HEK293 (cell line): ENCODE measurements around the gene INPP4B.
A peak's percentile ranks its signal among the peaks of the same experiment; 100 is the strongest.

Source experiments
- GLI4 ChIP-seq: fragments of 450-650 bp; formaldehyde crosslinking; IDR thresholded peaks from 2 replicates; pipeline ENCODE4 v1.5.1; 2016; ENCODE audit warnings: missing biosample characterization, missing genetic modification characterization
- MEIS1 ChIP-seq: sonication (generic); formaldehyde crosslinking; IDR thresholded peaks from 2 replicates; pipeline ENCODE4 v1.8.1; 2022; ENCODE audit warnings: missing genetic modification reagents, mild to moderate bottlenecking, borderline replicate concordance
- SP3 ChIP-seq: fragments of 450-650 bp; formaldehyde crosslinking; IDR thresholded peaks from 2 replicates; pipeline ENCODE4 v1.5.1; 2016; ENCODE audit warnings: missing biosample characterization, missing genetic modification characterization
- WT1 ChIP-seq: fragments of 450-650 bp; formaldehyde crosslinking; IDR thresholded peaks from 2 replicates; pipeline ENCODE4 v1.5.1; 2016; ENCODE audit warnings: missing biosample characterization, missing genetic modification characterization
- ZBTB20 ChIP-seq: fragments of 450-650 bp; formaldehyde crosslinking; IDR thresholded peaks from 2 replicates; pipeline ENCODE4 v1.5.1; 2016; ENCODE audit warnings: missing biosample characterization, missing genetic modification characterization
- ZFP41 ChIP-seq: fragments of 450-650 bp; formaldehyde crosslinking; IDR thresholded peaks from 2 replicates; pipeline ENCODE4 v1.5.1; 2016; ENCODE audit warnings: missing biosample characterization, missing genetic modification characterization, borderline replicate concordance
- ZFP69B ChIP-seq: fragments of 450-650 bp; formaldehyde crosslinking; IDR thresholded peaks from 2 replicates; pipeline ENCODE4 v1.5.1; 2016; ENCODE audit warnings: missing biosample characterization, missing genetic modification characterization
- ZIC2 ChIP-seq: fragments of 450-650 bp; formaldehyde crosslinking; IDR thresholded peaks from 2 replicates; pipeline ENCODE4 v1.5.1; 2016; ENCODE audit warnings: missing biosample characterization, missing genetic modification characterization
- ZNF10 ChIP-seq: fragments of 450-650 bp; formaldehyde crosslinking; IDR thresholded peaks from 2 replicates; pipeline ENCODE4 v1.5.1; 2017; ENCODE audit warnings: missing biosample characterization, missing genetic modification characterization
- ZNF202 ChIP-seq: fragments of 450-650 bp; formaldehyde crosslinking; IDR thresholded peaks from 2 replicates; pipeline ENCODE4 v1.5.1; 2016; ENCODE audit warnings: missing biosample characterization, missing genetic modification characterization, borderline replicate concordance
- ZNF24 ChIP-seq: fragments of 450-650 bp; formaldehyde crosslinking; IDR thresholded peaks from 2 replicates; pipeline ENCODE4 v1.5.1; 2016; ENCODE audit warnings: missing biosample characterization, missing genetic modification characterization
- ZNF266 ChIP-seq: fragments of 450-650 bp; formaldehyde crosslinking; IDR thresholded peaks from 2 replicates; pipeline ENCODE4 v1.5.1; 2016; ENCODE audit warnings: missing biosample characterization, missing genetic modification characterization, low read depth
- ZNF274 ChIP-seq, 2 experiments: fragments of 200-500 bp in 1 of 2; fragments of 450-650 bp in 1 of 2; sonication (Bioruptor generic) in 1 of 2; formaldehyde crosslinking in 1 of 2; IDR thresholded peaks; 2 replicates each; pipeline versions ENCODE4 v1.5.1 to v1.6.1; 2014 to 2016; ENCODE audit warnings: borderline replicate concordance in 1 of 2, inconsistent platforms in 1 of 2, low read length in 1 of 2, missing biosample characterization in 1 of 2, missing genetic modification characterization in 1 of 2
- ZNF473 ChIP-seq: fragments of 450-650 bp; formaldehyde crosslinking; IDR thresholded peaks from 2 replicates; pipeline ENCODE4 v1.5.1; 2017; ENCODE audit warnings: missing biosample characterization, missing genetic modification characterization
- ZNF530 ChIP-seq: fragments of 450-650 bp; formaldehyde crosslinking; IDR thresholded peaks from 2 replicates; pipeline ENCODE4 v1.5.1; 2016; ENCODE audit warnings: low read depth, missing biosample characterization, missing genetic modification characterization
- ZNF600 ChIP-seq: fragments of 450-650 bp; formaldehyde crosslinking; IDR thresholded peaks from 2 replicates; pipeline ENCODE4 v1.5.1; 2016; ENCODE audit warnings: missing biosample characterization, missing genetic modification characterization
- ZNF624 ChIP-seq: fragments of 450-650 bp; formaldehyde crosslinking; IDR thresholded peaks from 2 replicates; pipeline ENCODE4 v1.5.1; 2017; ENCODE audit warnings: missing biosample characterization, missing genetic modification characterization
- ZNF670 ChIP-seq: fragments of 450-650 bp; formaldehyde crosslinking; IDR thresholded peaks from 2 replicates; pipeline ENCODE4 v1.5.1; 2016; ENCODE audit warnings: missing biosample characterization, missing genetic modification characterization, low read depth
- TF ChIP-seq, protein P1 (sequence below): fragments of 450-650 bp; formaldehyde crosslinking; IDR thresholded peaks from 2 replicates; pipeline ENCODE4 v1.5.0; 2017; ENCODE audit warnings: missing biosample characterization, missing genetic modification characterization, borderline replicate concordance
- TF ChIP-seq, protein P2 (sequence below): fragments of 450-650 bp; formaldehyde crosslinking; IDR thresholded peaks from 2 replicates; pipeline ENCODE4 v1.5.1; 2016; ENCODE audit warnings: missing biosample characterization, missing genetic modification characterization, low read depth
- TF ChIP-seq, protein P3 (sequence below): fragments of 450-650 bp; formaldehyde crosslinking; IDR thresholded peaks from 2 replicates; pipeline ENCODE4 v1.5.1; 2016; ENCODE audit warnings: missing biosample characterization, missing genetic modification characterization
- TF ChIP-seq, protein P4 (sequence below): fragments of 450-650 bp; formaldehyde crosslinking; IDR thresholded peaks from 2 replicates; pipeline ENCODE4 v1.5.1; 2016; ENCODE audit warnings: missing biosample characterization, missing genetic modification characterization
- TF ChIP-seq, protein P5 (sequence below): fragments of 450-650 bp; formaldehyde crosslinking; conservative IDR thresholded peaks from 2 replicates; pipeline ENCODE4 v1.5.1; 2016; ENCODE audit warnings: low read depth, missing biosample characterization, missing genetic modification characterization

The INPP4B gene

DNA sequence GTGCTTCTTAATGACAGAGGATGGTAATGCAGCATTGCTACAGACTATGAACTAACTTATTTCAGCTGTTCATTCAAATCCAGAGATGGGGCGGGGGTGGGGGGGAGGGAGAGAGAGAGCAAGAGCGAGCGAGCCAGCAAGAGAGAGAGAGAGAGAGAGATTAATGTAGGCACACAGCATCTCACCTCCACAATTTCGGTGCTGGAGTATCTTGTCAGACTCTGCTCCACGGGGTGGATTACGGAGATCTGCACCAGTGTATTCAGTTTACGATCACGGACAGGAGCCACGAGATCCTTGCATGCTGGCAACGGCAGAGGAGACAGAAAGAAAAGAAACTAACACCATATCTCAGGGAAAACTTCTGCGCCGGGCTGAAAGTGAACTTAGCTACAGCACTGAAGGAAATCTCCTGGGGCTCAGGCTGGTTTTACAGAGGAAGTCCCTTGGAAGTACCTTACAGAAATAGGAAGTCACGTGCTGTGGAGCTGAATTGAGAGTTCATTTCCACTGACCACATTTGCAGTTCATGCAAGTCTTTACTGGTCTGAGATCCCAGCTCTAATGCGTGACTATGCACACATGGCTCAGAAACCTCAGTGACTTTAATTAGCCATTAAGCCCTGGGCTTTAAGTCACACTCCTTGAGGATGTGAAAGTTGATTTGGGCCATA is 440.9 kb downstream of the INPP4B start (continued):
- TF ChIP-seq WT1 (tag by site-specific recombination), result no peak
- peak; percentile 19; the same call in 1 of the 2 replicates for TF ChIP-seq ZNF24 (tag by site-specific recombination)
- TF ChIP-seq, protein P1, sequence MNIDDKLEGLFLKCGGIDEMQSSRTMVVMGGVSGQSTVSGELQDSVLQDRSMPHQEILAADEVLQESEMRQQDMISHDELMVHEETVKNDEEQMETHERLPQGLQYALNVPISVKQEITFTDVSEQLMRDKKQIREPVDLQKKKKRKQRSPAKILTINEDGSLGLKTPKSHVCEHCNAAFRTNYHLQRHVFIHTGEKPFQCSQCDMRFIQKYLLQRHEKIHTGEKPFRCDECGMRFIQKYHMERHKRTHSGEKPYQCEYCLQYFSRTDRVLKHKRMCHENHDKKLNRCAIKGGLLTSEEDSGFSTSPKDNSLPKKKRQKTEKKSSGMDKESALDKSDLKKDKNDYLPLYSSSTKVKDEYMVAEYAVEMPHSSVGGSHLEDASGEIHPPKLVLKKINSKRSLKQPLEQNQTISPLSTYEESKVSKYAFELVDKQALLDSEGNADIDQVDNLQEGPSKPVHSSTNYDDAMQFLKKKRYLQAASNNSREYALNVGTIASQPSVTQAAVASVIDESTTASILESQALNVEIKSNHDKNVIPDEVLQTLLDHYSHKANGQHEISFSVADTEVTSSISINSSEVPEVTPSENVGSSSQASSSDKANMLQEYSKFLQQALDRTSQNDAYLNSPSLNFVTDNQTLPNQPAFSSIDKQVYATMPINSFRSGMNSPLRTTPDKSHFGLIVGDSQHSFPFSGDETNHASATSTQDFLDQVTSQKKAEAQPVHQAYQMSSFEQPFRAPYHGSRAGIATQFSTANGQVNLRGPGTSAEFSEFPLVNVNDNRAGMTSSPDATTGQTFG (tag by site-specific recombination), result no peak
- no peak for TF ChIP-seq ZNF530 (tag by site-specific recombination)
- TF ChIP-seq, protein P2, sequence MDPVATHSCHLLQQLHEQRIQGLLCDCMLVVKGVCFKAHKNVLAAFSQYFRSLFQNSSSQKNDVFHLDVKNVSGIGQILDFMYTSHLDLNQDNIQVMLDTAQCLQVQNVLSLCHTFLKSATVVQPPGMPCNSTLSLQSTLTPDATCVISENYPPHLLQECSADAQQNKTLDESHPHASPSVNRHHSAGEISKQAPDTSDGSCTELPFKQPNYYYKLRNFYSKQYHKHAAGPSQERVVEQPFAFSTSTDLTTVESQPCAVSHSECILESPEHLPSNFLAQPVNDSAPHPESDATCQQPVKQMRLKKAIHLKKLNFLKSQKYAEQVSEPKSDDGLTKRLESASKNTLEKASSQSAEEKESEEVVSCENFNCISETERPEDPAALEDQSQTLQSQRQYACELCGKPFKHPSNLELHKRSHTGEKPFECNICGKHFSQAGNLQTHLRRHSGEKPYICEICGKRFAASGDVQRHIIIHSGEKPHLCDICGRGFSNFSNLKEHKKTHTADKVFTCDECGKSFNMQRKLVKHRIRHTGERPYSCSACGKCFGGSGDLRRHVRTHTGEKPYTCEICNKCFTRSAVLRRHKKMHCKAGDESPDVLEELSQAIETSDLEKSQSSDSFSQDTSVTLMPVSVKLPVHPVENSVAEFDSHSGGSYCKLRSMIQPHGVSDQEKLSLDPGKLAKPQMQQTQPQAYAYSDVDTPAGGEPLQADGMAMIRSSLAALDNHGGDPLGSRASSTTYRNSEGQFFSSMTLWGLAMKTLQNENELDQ, result no peak
- TF ChIP-seq ZNF202 (tag by site-specific recombination), result no peak
- TF ChIP-seq ZNF274 (IDR thresholded peaks at IDR 0.05; ENCODE audit: low read length), result no peak
- no peak for TF ChIP-seq ZNF274 (tag by site-specific recombination; IDR thresholded peaks at IDR 0.05; ENCODE audit: borderline replicate concordance)
- TF ChIP-seq ZFP69B (tag by site-specific recombination), result no peak
- TF ChIP-seq, protein P3, sequence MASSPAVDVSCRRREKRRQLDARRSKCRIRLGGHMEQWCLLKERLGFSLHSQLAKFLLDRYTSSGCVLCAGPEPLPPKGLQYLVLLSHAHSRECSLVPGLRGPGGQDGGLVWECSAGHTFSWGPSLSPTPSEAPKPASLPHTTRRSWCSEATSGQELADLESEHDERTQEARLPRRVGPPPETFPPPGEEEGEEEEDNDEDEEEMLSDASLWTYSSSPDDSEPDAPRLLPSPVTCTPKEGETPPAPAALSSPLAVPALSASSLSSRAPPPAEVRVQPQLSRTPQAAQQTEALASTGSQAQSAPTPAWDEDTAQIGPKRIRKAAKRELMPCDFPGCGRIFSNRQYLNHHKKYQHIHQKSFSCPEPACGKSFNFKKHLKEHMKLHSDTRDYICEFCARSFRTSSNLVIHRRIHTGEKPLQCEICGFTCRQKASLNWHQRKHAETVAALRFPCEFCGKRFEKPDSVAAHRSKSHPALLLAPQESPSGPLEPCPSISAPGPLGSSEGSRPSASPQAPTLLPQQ (tag by site-specific recombination), result no peak
- TF ChIP-seq SP3, result no peak
- no peak for TF ChIP-seq GLI4 (tag by site-specific recombination)
- TF ChIP-seq ZFP41 (tag by site-specific recombination), result no peak
- TF ChIP-seq, protein P4, sequence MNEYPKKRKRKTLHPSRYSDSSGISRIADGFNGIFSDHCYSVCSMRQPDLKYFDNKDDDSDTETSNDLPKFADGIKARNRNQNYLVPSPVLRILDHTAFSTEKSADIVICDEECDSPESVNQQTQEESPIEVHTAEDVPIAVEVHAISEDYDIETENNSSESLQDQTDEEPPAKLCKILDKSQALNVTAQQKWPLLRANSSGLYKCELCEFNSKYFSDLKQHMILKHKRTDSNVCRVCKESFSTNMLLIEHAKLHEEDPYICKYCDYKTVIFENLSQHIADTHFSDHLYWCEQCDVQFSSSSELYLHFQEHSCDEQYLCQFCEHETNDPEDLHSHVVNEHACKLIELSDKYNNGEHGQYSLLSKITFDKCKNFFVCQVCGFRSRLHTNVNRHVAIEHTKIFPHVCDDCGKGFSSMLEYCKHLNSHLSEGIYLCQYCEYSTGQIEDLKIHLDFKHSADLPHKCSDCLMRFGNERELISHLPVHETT (tag by site-specific recombination), result no peak
- TF ChIP-seq ZNF266, result no peak
- TF ChIP-seq, protein P5, sequence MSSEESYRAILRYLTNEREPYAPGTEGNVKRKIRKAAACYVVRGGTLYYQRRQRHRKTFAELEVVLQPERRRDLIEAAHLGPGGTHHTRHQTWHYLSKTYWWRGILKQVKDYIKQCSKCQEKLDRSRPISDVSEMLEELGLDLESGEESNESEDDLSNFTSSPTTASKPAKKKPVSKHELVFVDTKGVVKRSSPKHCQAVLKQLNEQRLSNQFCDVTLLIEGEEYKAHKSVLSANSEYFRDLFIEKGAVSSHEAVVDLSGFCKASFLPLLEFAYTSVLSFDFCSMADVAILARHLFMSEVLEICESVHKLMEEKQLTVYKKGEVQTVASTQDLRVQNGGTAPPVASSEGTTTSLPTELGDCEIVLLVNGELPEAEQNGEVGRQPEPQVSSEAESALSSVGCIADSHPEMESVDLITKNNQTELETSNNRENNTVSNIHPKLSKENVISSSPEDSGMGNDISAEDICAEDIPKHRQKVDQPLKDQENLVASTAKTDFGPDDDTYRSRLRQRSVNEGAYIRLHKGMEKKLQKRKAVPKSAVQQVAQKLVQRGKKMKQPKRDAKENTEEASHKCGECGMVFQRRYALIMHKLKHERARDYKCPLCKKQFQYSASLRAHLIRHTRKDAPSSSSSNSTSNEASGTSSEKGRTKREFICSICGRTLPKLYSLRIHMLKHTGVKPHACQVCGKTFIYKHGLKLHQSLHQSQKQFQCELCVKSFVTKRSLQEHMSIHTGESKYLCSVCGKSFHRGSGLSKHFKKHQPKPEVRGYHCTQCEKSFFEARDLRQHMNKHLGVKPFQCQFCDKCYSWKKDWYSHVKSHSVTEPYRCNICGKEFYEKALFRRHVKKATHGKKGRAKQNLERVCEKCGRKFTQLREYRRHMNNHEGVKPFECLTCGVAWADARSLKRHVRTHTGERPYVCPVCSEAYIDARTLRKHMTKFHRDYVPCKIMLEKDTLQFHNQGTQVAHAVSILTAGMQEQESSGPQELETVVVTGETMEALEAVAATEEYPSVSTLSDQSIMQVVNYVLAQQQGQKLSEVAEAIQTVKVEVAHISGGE (tag by site-specific recombination), result 0 out of 2 replicates have a peak, but pooled peaks have one; percentile 18
- TF ChIP-seq ZNF10 (tag by site-specific recombination), result no peak
- TF ChIP-seq MEIS1 (CRISPR knock-in tag), result no peak
- TF ChIP-seq ZBTB20 (tag by site-specific recombination), result no peak
- TF ChIP-seq ZIC2 (tag by site-specific recombination), result no peak
- no peak for TF ChIP-seq ZNF670 (tag by site-specific recombination)
- no peak for TF ChIP-seq ZNF473
- TF ChIP-seq ZNF624 (tag by site-specific recombination), result no peak
- peak; percentile 56; the same call in 1 of the 2 replicates for TF ChIP-seq ZNF600 (tag by site-specific recombination)
